ENCODE measurements around the gene SYNJ2BP. TPM values are rescaled to one million over a fixed set of nuclear protein-coding genes. Genes with fewer than 3 reads are reported as not detected.
"Not testable (repeated sequence)": the region's sequence is repeated elsewhere in the genome, so short reads cannot be mapped to it uniquely, and the experiment has no call there.

The SYNJ2BP gene
- total RNA-seq, 1 experiment from 2014 or later: 26.6 TPM

DNA sequence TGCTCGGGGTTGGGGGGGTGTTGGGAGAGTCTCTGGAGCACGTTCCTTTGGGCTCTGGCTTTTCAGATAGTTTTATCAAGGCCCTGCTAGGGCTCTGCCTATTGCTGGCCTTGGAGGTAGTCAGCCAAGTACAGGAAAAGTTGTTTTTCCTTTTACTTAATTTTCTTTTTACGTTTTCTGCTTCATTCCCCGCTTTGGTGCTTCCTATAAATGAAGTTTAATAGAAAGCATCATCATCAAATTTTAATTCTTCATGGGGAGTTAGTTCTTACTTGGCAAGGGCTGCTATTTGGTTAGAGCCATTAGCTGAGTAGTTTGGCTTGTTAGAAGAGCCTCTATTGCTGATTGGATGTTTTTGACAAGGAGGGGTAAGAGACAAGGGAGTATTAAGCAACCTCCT is 20.0 kb upstream of the SYNJ2BP start:
- no peak overlapping the region for H3K23ac ChIP-seq (ENCODE audit: insufficient read length, low read depth, low read length)
- H3K4me3 Mint-ChIP-seq: no peak overlapping the region
- H3K27ac ChIP-seq (ENCODE audit: insufficient read length, low read depth, low read length): no peak overlapping the region
- H3K27me3 ChIP-seq (ENCODE audit: insufficient read depth, low read length): no peaks in the 10 kb centered on the region
- peaks cover 17% of the 10 kb centered on the region for H3K9me3 ChIP-seq (ENCODE audit: control insufficient read depth, low read depth, low read length)
- DNase-seq: no peak
- no peaks in the 10 kb centered on the region for H3K79me2 ChIP-seq (ENCODE audit: insufficient read depth, low read length)
- no peak overlapping the region for H4K8ac ChIP-seq (replicated peaks; ENCODE audit: insufficient read length, low read depth, low read length)
- no peak overlapping the region for H2BK5ac ChIP-seq (ENCODE audit: insufficient read length, low read length)
- no peak overlapping the region for H2BK20ac ChIP-seq (ENCODE audit: low read depth, low read length, poor library complexity, severe bottlenecking)
- no peak overlapping the region for H3K27ac Mint-ChIP-seq
- H3K9me3 Mint-ChIP-seq: peaks cover 58 to 64% of the 10 kb centered on the region in 2 experiments
- no peaks in the 10 kb centered on the region for H3K23me2 ChIP-seq (ENCODE audit: insufficient read length, low read depth, low read length, poor library complexity, severe bottlenecking)
- H3K18ac ChIP-seq (ENCODE audit: insufficient read length, low read depth, low read length): no peak overlapping the region
- H3K4me1 Mint-ChIP-seq: peaks cover 2 to 4% of the 10 kb centered on the region in 2 experiments; a peak in 1 of 4 replicates
- no peaks in the 10 kb centered on the region for H3K4me1 ChIP-seq (ENCODE audit: insufficient read depth, low read length)
- H2BK12ac ChIP-seq (ENCODE audit: insufficient read length, low read depth, low read length): no peak overlapping the region
- no peak overlapping the region for H2BK15ac ChIP-seq (ENCODE audit: low read depth, low read length)
- no peaks in the 10 kb centered on the region for H4K20me1 ChIP-seq (ENCODE audit: control insufficient read depth, insufficient read depth, insufficient read length)
- H3K4ac ChIP-seq (ENCODE audit: low read depth, low read length): no peak overlapping the region
- no peak overlapping the region for H2BK120ac ChIP-seq (ENCODE audit: low read depth, low read length, poor library complexity, severe bottlenecking)
- H3K14ac ChIP-seq (ENCODE audit: insufficient read depth, low read length): no peak overlapping the region
- peaks cover 10 to 34% (median 23%) of the 10 kb centered on the region in 3 experiments; a peak in 6 of 7 replicates for H3K36me3 Mint-ChIP-seq (ENCODE audit: insufficient read depth in 1 of 3, low read depth in 3 of 3)
- no peaks in the 10 kb centered on the region for H3K79me1 ChIP-seq (ENCODE audit: insufficient read depth, low read depth, low read length, poor library complexity, severe bottlenecking)
- H2AFZ ChIP-seq (ENCODE audit: low read length): no peak overlapping the region
- H4K5ac ChIP-seq (ENCODE audit: insufficient read length, low read depth, low read length): no peak overlapping the region
- no peak overlapping the region for H3T11ph ChIP-seq (ENCODE audit: low read length)
- no peak overlapping the region for H4K91ac ChIP-seq (ENCODE audit: insufficient read length, low read depth, low read length)
- no peak overlapping the region for H2AK5ac ChIP-seq (ENCODE audit: insufficient read length, low read length)
- no peak overlapping the region for H3K56ac ChIP-seq (ENCODE audit: insufficient read length, low read depth, low read length)
- no peak overlapping the region for H3K9ac ChIP-seq (ENCODE audit: extremely low read depth, insufficient read length, low read length)
- TF ChIP-seq, protein P1, sequence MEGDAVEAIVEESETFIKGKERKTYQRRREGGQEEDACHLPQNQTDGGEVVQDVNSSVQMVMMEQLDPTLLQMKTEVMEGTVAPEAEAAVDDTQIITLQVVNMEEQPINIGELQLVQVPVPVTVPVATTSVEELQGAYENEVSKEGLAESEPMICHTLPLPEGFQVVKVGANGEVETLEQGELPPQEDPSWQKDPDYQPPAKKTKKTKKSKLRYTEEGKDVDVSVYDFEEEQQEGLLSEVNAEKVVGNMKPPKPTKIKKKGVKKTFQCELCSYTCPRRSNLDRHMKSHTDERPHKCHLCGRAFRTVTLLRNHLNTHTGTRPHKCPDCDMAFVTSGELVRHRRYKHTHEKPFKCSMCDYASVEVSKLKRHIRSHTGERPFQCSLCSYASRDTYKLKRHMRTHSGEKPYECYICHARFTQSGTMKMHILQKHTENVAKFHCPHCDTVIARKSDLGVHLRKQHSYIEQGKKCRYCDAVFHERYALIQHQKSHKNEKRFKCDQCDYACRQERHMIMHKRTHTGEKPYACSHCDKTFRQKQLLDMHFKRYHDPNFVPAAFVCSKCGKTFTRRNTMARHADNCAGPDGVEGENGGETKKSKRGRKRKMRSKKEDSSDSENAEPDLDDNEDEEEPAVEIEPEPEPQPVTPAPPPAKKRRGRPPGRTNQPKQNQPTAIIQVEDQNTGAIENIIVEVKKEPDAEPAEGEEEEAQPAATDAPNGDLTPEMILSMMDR (conservative IDR thresholded peaks at IDR 0.05): no peak
- H3K27me3 Mint-ChIP-seq (ENCODE audit: low read depth): peaks cover 11% of the 10 kb centered on the region
- H3K4me2 ChIP-seq (ENCODE audit: insufficient read depth, insufficient read length, low read length): no peak overlapping the region
- WGBS (ENCODE audit: extremely low coverage, insufficient read length, low lambda C conversion rate): no CpG with 5 or more reads among the region's 4 CpGs

GRCh38 chr14:70426555-70426954 is 9.7 kb upstream of the SYNJ2BP start:
- not testable (repeated sequence) for H4K91ac ChIP-seq (ENCODE audit: insufficient read length, low read depth, low read length); H3K79me1 ChIP-seq (ENCODE audit: insufficient read depth, low read depth, low read length, poor library complexity, severe bottlenecking); H3K23me2 ChIP-seq (ENCODE audit: insufficient read length, low read depth, low read length, poor library complexity, severe bottlenecking); H3K4me2 ChIP-seq (ENCODE audit: insufficient read depth, insufficient read length, low read length); H3K23ac ChIP-seq (ENCODE audit: insufficient read length, low read depth, low read length); H3K27me3 Mint-ChIP-seq (ENCODE audit: low read depth); H3K27ac Mint-ChIP-seq; H4K5ac ChIP-seq (ENCODE audit: insufficient read length, low read depth, low read length); H2AK5ac ChIP-seq (ENCODE audit: insufficient read length, low read length); H4K20me1 ChIP-seq (ENCODE audit: control insufficient read depth, insufficient read depth, insufficient read length); H3K79me2 ChIP-seq (ENCODE audit: insufficient read depth, low read length); H2BK120ac ChIP-seq (ENCODE audit: low read depth, low read length, poor library complexity, severe bottlenecking); H3K4me1 Mint-ChIP-seq; H3K4me1 ChIP-seq (ENCODE audit: insufficient read depth, low read length); H3K9ac ChIP-seq (ENCODE audit: extremely low read depth, insufficient read length, low read length); H3K18ac ChIP-seq (ENCODE audit: insufficient read length, low read depth, low read length); H4K8ac ChIP-seq (replicated peaks; ENCODE audit: insufficient read length, low read depth, low read length); H3K27me3 ChIP-seq (ENCODE audit: insufficient read depth, low read length); H2BK20ac ChIP-seq (ENCODE audit: low read depth, low read length, poor library complexity, severe bottlenecking); H2BK15ac ChIP-seq (ENCODE audit: low read depth, low read length); H3K14ac ChIP-seq (ENCODE audit: insufficient read depth, low read length); H2BK12ac ChIP-seq (ENCODE audit: insufficient read length, low read depth, low read length); H2BK5ac ChIP-seq (ENCODE audit: insufficient read length, low read length); H3K56ac ChIP-seq (ENCODE audit: insufficient read length, low read depth, low read length); H2AFZ ChIP-seq (ENCODE audit: low read length); H3K4me3 Mint-ChIP-seq; H3K27ac ChIP-seq (ENCODE audit: insufficient read length, low read depth, low read length); DNase-seq; H3T11ph ChIP-seq (ENCODE audit: low read length); H3K4ac ChIP-seq (ENCODE audit: low read depth, low read length)
- Mint-ChIP-seq H3K36me3 (ENCODE audit: insufficient read depth in 1 of 3, low read depth in 3 of 3) (peaks cover 3 to 25% (median 11%) of the 10 kb centered on the region in 3 experiments; a peak in 5 of 7 replicates), H3K9me3 (peaks cover 42 to 50% of the 10 kb centered on the region in 2 experiments)
- peaks cover 10% of the 10 kb centered on the region for H3K9me3 ChIP-seq (ENCODE audit: control insufficient read depth, low read depth, low read length)
- WGBS (ENCODE audit: extremely low coverage, insufficient read length, low lambda C conversion rate): no CpG with 5 or more reads among the region's 4 CpGs
